GM12878 (cell line): ENCODE measurements around the gene APOBEC3C. TPM values are rescaled to one million over a fixed set of nuclear protein-coding genes. Genes with fewer than 3 reads are reported as not detected.

Experiments
- BACH1 ChIP-seq: fragments of 450-650 bp; IDR thresholded peaks from 2 replicates; pipeline ENCODE4 v1.6.1; 2017; ENCODE audit warnings: mild to moderate bottlenecking, borderline replicate concordance
- BCL11A ChIP-seq: IDR thresholded peaks from 2 replicates; pipeline ENCODE4 v1.6.1; 2011; ENCODE audit warnings: low read depth, low read length
- ETV6 ChIP-seq, 2 experiments: fragments of 450-650 bp in 1 of 2; IDR thresholded peaks in 1 of 2; conservative IDR thresholded peaks in 1 of 2; 2 replicates each; pipeline ENCODE4 v1.6.1; 2014; ENCODE audit warnings: antibody characterized with exemption in 1 of 2, borderline replicate concordance in 1 of 2, low read depth in 1 of 2, mild to moderate bottlenecking in 1 of 2, moderate library complexity in 1 of 2
- FOXM1 ChIP-seq: IDR thresholded peaks from 2 replicates; pipeline ENCODE4 v1.6.1; 2012; ENCODE audit warnings: low read depth, mild to moderate bottlenecking, inconsistent platforms, low read length, moderate library complexity
- KLF5 ChIP-seq: fragments of 450-650 bp; IDR thresholded peaks from 2 replicates; pipeline ENCODE4 v1.6.1; 2014; ENCODE audit warnings: mild to moderate bottlenecking; ENCODE audit not compliant: partially characterized antibody
- MEF2B ChIP-seq: fragments of 450-650 bp; IDR thresholded peaks from 2 replicates; pipeline ENCODE4 v1.6.1; 2018; ENCODE audit warnings: mild to moderate bottlenecking, moderate library complexity; ENCODE audit not compliant: partially characterized antibody, poor library complexity, severe bottlenecking
- NR2F1 ChIP-seq: fragments of 450-650 bp; conservative IDR thresholded peaks from 2 replicates; pipeline ENCODE4 v1.6.1; 2017; ENCODE audit warnings: mild to moderate bottlenecking
- POLR2A ChIP-seq: IDR thresholded peaks from 2 replicates; pipeline ENCODE4 v1.6.1; 2011; ENCODE audit warnings: low read depth, mild to moderate bottlenecking, low read length
- SIN3A ChIP-seq: IDR thresholded peaks from 2 replicates; pipeline ENCODE4 v1.6.1; 2012; ENCODE audit warnings: low read depth, low read length, improper control_type of control experiment
- TCF7 ChIP-seq: IDR thresholded peaks from 2 replicates; pipeline ENCODE4 v1.6.1; 2014; ENCODE audit warnings: antibody characterized with exemption, borderline replicate concordance
- polyA plus RNA-seq, 11 experiments: library from polyadenylated mRNA; depleted of rRNA in 4 of 11; unstranded in 6 of 11; stranded (reverse) in 5 of 11; fragments of >200 nt; fragmentation: Nextera tagmentation in 4 of 11; fragmentation: Illumina TruSeq in 1 of 11; extraction: Ambion mirVana in 4 of 11; extraction: Trizol in 1 of 11; gene quantifications; 1 replicate in 1 of 11; 2 replicates in 10 of 11; pipeline versions ENCODE4 v1.2.1 to v1.2.3, GENCODE V29; 2011 to 2016; ENCODE audit warnings: inconsistent platforms in 2 of 11, missing spikeins in 2 of 11, low read depth in 1 of 11
- total RNA-seq, 4 experiments: library from RNA; depleted of rRNA in 3 of 4; stranded (reverse); fragments of >200 nt in 3 of 4; fragmentation: Illumina TruSeq in 1 of 4; extraction: Trizol in 1 of 4; gene quantifications; 2 replicates each; pipeline versions ENCODE4 v1.2.1 to v1.2.3, GENCODE V29; 2013 to 2021
- TF ChIP-seq, protein P1 (sequence below): IDR thresholded peaks from 2 replicates; pipeline ENCODE4 v1.6.1; 2011; ENCODE audit warnings: borderline replicate concordance, low read depth, mild to moderate bottlenecking, moderate library complexity, low read length; ENCODE audit not compliant: insufficient read depth, poor library complexity, severe bottlenecking
- TF ChIP-seq, protein P2 (sequence below): IDR thresholded peaks from 2 replicates; pipeline ENCODE4 v1.6.1; 2012; ENCODE audit warnings: low read length, inconsistent platforms
- TF ChIP-seq, protein P3 (sequence below): IDR thresholded peaks from 2 replicates; pipeline ENCODE4 v1.6.1; 2012; ENCODE audit warnings: low read depth, low read length, improper control_type of control experiment

APOBEC3C gene
- total and polyA plus RNA-seq, 10 of the 15 experiments (the other 5 are each of a cell fraction or from before 2014, with no cell fraction given) = 22.9 to 290 (median 156) TPM

DNA sequence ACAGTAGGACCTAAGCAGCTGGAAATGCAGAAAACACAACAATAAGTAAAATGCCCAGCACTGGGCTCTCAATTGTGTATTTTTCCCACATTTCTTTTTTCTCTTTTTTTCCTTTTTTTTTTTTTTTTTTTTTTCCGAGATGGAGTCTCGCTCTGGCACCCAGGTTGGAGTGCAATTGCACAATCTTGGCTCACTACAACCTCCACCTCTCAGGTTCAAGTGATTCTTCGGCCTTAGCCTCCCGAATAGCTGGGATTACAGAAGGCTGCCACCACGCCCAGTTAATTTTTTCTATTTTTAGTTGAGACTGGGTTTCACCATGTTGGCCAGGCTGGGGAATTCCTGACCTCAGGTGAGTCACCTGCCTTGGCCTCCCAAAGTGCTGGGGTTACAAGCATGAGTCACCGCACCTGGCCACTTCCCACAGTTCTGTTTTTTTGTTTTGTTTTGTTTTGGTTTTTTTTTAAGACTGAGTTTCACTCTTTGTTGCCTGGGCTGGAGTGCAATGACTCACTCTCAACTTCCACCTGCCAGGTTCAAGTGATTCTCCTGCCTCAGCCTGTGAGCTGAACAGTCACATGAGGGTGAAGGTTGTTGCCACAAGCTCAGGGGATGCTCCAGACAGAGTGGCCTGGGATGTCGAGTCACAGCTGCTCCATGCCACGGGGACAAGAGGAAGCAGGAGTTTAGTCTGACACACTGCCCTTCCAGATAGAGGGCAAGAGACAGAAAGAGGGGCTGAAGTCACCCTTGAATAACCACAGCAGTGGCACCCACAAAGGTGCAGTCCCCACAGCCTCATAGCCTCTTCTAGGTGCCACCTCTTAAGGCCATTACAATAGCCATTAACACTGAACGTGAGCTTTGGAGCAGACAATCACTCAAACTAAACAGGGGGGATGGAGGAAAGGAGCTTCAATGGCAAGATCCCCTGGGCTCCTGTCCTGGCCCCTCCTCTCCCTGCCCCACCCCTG, 29.0 kb upstream of the APOBEC3C start (continued):
- TF ChIP-seq, protein P1, sequence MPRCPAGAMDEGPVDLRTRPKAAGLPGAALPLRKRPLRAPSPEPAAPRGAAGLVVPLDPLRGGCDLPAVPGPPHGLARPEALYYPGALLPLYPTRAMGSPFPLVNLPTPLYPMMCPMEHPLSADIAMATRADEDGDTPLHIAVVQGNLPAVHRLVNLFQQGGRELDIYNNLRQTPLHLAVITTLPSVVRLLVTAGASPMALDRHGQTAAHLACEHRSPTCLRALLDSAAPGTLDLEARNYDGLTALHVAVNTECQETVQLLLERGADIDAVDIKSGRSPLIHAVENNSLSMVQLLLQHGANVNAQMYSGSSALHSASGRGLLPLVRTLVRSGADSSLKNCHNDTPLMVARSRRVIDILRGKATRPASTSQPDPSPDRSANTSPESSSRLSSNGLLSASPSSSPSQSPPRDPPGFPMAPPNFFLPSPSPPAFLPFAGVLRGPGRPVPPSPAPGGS = peak; percentile 58
- peak; percentile 86 for TF ChIP-seq MEF2B
- TF ChIP-seq POLR2A = peak; percentile 43; the same call in 1 of the 2 replicates
- TF ChIP-seq, protein P2, sequence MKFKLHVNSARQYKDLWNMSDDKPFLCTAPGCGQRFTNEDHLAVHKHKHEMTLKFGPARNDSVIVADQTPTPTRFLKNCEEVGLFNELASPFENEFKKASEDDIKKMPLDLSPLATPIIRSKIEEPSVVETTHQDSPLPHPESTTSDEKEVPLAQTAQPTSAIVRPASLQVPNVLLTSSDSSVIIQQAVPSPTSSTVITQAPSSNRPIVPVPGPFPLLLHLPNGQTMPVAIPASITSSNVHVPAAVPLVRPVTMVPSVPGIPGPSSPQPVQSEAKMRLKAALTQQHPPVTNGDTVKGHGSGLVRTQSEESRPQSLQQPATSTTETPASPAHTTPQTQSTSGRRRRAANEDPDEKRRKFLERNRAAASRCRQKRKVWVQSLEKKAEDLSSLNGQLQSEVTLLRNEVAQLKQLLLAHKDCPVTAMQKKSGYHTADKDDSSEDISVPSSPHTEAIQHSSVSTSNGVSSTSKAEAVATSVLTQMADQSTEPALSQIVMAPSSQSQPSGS = peak; percentile 97
- TF ChIP-seq, protein P3, sequence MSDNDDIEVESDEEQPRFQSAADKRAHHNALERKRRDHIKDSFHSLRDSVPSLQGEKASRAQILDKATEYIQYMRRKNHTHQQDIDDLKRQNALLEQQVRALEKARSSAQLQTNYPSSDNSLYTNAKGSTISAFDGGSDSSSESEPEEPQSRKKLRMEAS = 0 out of 2 replicates have a peak, but pooled peaks have one; percentile 40
- peak in 1 of 2 experiments; percentile 89; a peak in 2 of 4 replicates for TF ChIP-seq ETV6 (conservative IDR thresholded peaks at IDR 0.05 in 1 of 2, IDR thresholded peaks at IDR 0.05 in 1 of 2; ENCODE audit: borderline replicate concordance in 1 of 2, low read depth in 1 of 2)
- peak; percentile 87 for TF ChIP-seq BCL11A
- TF ChIP-seq SIN3A = peak; percentile 37; the same call in 1 of the 2 replicates
- peak; percentile 97 for TF ChIP-seq FOXM1
- TF ChIP-seq TCF7 = peak; percentile 48; the same call in 1 of the 2 replicates
- TF ChIP-seq BACH1 = peak; percentile 58; the same call in 1 of the 2 replicates
- TF ChIP-seq KLF5 = peak; percentile 75
- peak; percentile 94 for TF ChIP-seq NR2F1
